Astrocyte (in vitro differentiated cells and primary cell): ENCODE measurements around the gene PBLD. TPM values are rescaled to one million over a fixed set of nuclear protein-coding genes. Genes with fewer than 3 reads are reported as not detected.
"Not testable (repeated sequence)": the region's sequence is repeated elsewhere in the genome, so short reads cannot be mapped to it uniquely, and the experiment has no call there.

ENCODE experiments used
- DNase-seq: peaks from one replicate; pipeline ENCODE4 v3.0.0-alpha.2; 2010; ENCODE audit warnings: low read depth
- FAIRE-seq: peaks from 2 replicates; lab custom pipeline; 2011; peaks lifted over from hg19 to GRCh38; lab: Jason Lieb, UNC
- H2AFZ ChIP-seq: 2 replicates; pipeline ENCODE4 v1.6.0; 2012; ENCODE audit warnings: low read depth, low read length, inconsistent platforms
- H3K27ac ChIP-seq: 2 replicates; pipeline ENCODE4 v1.5.1; 2011; ENCODE audit warnings: low read depth, low read length, inconsistent platforms
- H3K27me3 ChIP-seq: 2 replicates; pipeline ENCODE4 v1.6.0; 2011; ENCODE audit warnings: low read length, inconsistent platforms; ENCODE audit not compliant: insufficient read depth
- H3K36me3 ChIP-seq: 2 replicates; pipeline ENCODE4 v1.5.1; 2011; ENCODE audit warnings: low read length, inconsistent platforms; ENCODE audit not compliant: insufficient read depth
- H3K4me1 ChIP-seq: 2 replicates; pipeline ENCODE4 v1.5.1; 2011; ENCODE audit warnings: low read length, inconsistent platforms; ENCODE audit not compliant: insufficient read depth
- H3K4me2 ChIP-seq: 2 replicates; pipeline ENCODE4 v1.6.0; 2012; ENCODE audit warnings: low read length, inconsistent platforms
- H3K4me3 ChIP-seq: 2 replicates; pipeline ENCODE4 v1.5.1; 2011; ENCODE audit warnings: low read depth, mild to moderate bottlenecking, low read length, inconsistent platforms; ENCODE audit not compliant: insufficient read depth
- H3K79me2 ChIP-seq: 2 replicates; pipeline ENCODE4 v1.6.0; 2012; ENCODE audit warnings: mild to moderate bottlenecking, low read length, inconsistent platforms; ENCODE audit not compliant: insufficient read depth
- H3K9ac ChIP-seq: 2 replicates; pipeline ENCODE4 v1.6.0; 2012; ENCODE audit warnings: mild to moderate bottlenecking, low read length, inconsistent platforms
- H3K9me3 ChIP-seq: 2 replicates; pipeline ENCODE4 v1.5.1; 2012; ENCODE audit warnings: low read depth, mild to moderate bottlenecking, low read length, inconsistent platforms; ENCODE audit not compliant: insufficient read depth
- H4K20me1 ChIP-seq: 2 replicates; pipeline ENCODE4 v1.6.0; 2012; ENCODE audit warnings: low read length, inconsistent platforms; ENCODE audit not compliant: insufficient read depth
- H3K27ac Mint-ChIP-seq: one replicate; pipeline ENCODE4 v1.8.0; 2021; ENCODE audit warnings: mild to moderate bottlenecking, mixed read lengths; ENCODE audit not compliant: unreplicated experiment
- H3K27me3 Mint-ChIP-seq: one replicate; pipeline ENCODE4 v1.8.0; 2021; ENCODE audit warnings: low read depth, mixed read lengths; ENCODE audit not compliant: unreplicated experiment
- H3K36me3 Mint-ChIP-seq: one replicate; pipeline ENCODE4 v1.8.0; 2021; ENCODE audit warnings: low read depth, mixed read lengths; ENCODE audit not compliant: unreplicated experiment
- H3K4me1 Mint-ChIP-seq: one replicate; pipeline ENCODE4 v1.8.0; 2021; ENCODE audit warnings: low read depth, mixed read lengths; ENCODE audit not compliant: unreplicated experiment
- H3K4me3 Mint-ChIP-seq: one replicate; pipeline ENCODE4 v1.8.0; 2021; ENCODE audit warnings: mild to moderate bottlenecking, moderate library complexity, mixed read lengths; ENCODE audit not compliant: unreplicated experiment
- H3K9me3 Mint-ChIP-seq: one replicate; pipeline ENCODE4 v1.8.0; 2021; ENCODE audit warnings: mild to moderate bottlenecking, mixed read lengths; ENCODE audit not compliant: unreplicated experiment
- EZH2 ChIP-seq: IDR thresholded peaks from 2 replicates; pipeline ENCODE4 v1.6.1; 2012; ENCODE audit warnings: mild to moderate bottlenecking, low read length, inconsistent platforms; ENCODE audit not compliant: insufficient read depth
- total RNA-seq: library from RNA; stranded (reverse); gene quantifications from 2 replicates; pipeline ENCODE4 v1.2.1, GENCODE V29; 2021
- TF ChIP-seq, protein P1 (sequence below): IDR thresholded peaks from 2 replicates; pipeline ENCODE4 v1.5.1; 2011; ENCODE audit warnings: low read depth, mild to moderate bottlenecking, inconsistent platforms, low read length, moderate library complexity; ENCODE audit not compliant: insufficient read depth

PBLD gene
- total RNA-seq, 1 donor from 2014 or later = 6.1 TPM

DNA sequence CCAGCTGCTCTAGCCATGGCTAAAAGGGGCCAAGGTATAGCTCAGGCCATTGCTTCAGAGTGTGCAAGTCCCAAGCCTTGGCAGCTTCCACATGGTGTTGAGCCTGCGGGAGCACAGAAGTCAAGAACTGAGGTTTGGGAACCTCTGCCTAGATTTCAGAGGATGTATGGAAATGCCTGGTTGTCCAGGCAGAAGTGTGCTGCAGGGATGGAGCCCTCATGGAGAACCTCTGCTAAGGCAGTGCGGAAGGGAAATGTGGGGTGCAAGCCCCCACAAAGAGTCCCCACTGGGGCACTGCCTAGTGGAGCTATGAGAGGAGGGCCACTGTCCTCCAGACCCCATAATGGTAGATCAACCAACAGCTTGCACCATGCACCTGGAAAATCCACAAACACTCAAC is 54.9 kb downstream of the PBLD start:
- H3K79me2 ChIP-seq = not testable (repeated sequence)

DNA sequence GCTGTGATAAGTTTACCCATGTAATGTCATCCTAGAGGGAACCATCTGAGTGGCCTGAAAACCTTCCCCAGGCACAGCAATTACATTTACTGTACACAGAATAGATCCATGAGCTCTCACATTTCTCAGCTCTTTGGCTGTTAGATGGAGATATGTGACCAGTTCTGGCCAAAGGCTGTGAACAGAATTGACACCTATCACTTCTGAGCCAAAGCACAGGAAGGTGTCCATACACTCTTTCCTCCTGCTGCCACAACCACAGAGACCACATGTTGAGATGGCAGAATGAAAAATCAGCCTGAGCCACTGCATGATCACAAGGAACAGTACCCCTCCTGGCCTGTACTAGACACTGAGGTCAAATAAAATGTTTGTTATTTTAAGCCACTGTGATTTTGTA is 56.5 kb downstream of the PBLD start:
- Histone ChIP-seq H3K79me2 (no peaks in the 10 kb centered on the region), H4K20me1 (no peaks in the 10 kb centered on the region), H3K27me3 (no peaks in the 10 kb centered on the region), H3K9me3 (peaks cover 3% of the 10 kb centered on the region), H2AFZ (no peak overlapping the region), H3K4me2 (no peak overlapping the region), H3K27ac (no peak overlapping the region), H3K4me1 (no peaks in the 10 kb centered on the region), H3K9ac (no peak overlapping the region), H3K4me3 (no peak overlapping the region), H3K36me3 (no peaks in the 10 kb centered on the region)
- H3K27me3 Mint-ChIP-seq = no peaks in the 10 kb centered on the region
- no peaks in the 10 kb centered on the region for H3K4me1 Mint-ChIP-seq
- peaks cover 10% of the 10 kb centered on the region for H3K9me3 Mint-ChIP-seq
- TF ChIP-seq EZH2 = no peak
- TF ChIP-seq, protein P1, sequence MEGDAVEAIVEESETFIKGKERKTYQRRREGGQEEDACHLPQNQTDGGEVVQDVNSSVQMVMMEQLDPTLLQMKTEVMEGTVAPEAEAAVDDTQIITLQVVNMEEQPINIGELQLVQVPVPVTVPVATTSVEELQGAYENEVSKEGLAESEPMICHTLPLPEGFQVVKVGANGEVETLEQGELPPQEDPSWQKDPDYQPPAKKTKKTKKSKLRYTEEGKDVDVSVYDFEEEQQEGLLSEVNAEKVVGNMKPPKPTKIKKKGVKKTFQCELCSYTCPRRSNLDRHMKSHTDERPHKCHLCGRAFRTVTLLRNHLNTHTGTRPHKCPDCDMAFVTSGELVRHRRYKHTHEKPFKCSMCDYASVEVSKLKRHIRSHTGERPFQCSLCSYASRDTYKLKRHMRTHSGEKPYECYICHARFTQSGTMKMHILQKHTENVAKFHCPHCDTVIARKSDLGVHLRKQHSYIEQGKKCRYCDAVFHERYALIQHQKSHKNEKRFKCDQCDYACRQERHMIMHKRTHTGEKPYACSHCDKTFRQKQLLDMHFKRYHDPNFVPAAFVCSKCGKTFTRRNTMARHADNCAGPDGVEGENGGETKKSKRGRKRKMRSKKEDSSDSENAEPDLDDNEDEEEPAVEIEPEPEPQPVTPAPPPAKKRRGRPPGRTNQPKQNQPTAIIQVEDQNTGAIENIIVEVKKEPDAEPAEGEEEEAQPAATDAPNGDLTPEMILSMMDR = no peak
- H3K36me3 Mint-ChIP-seq = peaks cover 3% of the 10 kb centered on the region
- H3K27ac Mint-ChIP-seq = no peak overlapping the region
- no peak for DNase-seq
- FAIRE-seq = no peak
- H3K4me3 Mint-ChIP-seq = no peak overlapping the region

More for the DNA sequence above, 54.9 kb downstream of the PBLD start:
- H3K27me3 ChIP-seq, H3K9me3 ChIP-seq, H3K36me3 ChIP-seq, H3K4me2 ChIP-seq, H3K4me3 ChIP-seq, H4K20me1 ChIP-seq, H3K27ac ChIP-seq, FAIRE-seq, H3K27ac Mint-ChIP-seq, H3K9ac ChIP-seq, H3K4me1 ChIP-seq, H3K27me3 Mint-ChIP-seq, H3K4me1 Mint-ChIP-seq, H3K4me3 Mint-ChIP-seq, H3K36me3 Mint-ChIP-seq, H2AFZ ChIP-seq, DNase-seq: not testable (repeated sequence)
- H3K9me3 Mint-ChIP-seq = peaks cover 10% of the 10 kb centered on the region

DNA sequence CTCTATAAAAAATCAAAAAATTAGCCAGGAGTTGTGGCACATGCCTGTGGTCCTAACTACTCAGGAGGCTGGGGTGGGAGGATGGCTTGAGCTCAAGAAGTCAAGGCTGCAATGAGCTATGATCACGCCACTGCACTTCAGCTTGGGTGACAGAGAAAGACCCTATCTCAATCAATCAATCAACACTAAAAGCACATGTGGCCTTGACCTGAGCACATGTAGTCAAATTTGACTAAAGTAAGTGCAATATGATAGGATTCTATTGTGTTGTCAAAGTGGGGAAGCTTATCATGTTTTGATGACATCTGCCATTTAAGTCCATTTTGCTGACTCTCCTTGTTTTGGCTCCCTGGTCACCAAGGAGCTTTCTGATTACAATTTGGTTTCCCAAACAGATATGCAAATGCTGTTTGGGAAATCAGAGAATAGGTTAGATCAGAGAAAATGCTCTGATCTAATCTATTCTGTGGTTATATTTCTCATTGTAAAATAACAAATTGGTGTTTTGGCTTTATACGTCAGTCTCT is 57.1 kb downstream of the PBLD start:
- Mint-ChIP-seq H3K36me3 (peaks cover 3% of the 10 kb centered on the region), H3K4me1 (no peaks in the 10 kb centered on the region), H3K9me3 (peaks cover 10% of the 10 kb centered on the region), H3K27ac (no peak overlapping the region), H3K4me3 (no peak overlapping the region), H3K27me3 (no peaks in the 10 kb centered on the region)
- no peak overlapping the region for H2AFZ ChIP-seq
- no peak for DNase-seq
- H3K36me3 ChIP-seq = no peaks in the 10 kb centered on the region
- H3K9ac ChIP-seq = no peak overlapping the region
- no peaks in the 10 kb centered on the region for H4K20me1 ChIP-seq
- peaks cover 3% of the 10 kb centered on the region for H3K9me3 ChIP-seq
- H3K27me3 ChIP-seq = no peaks in the 10 kb centered on the region
- no peak for FAIRE-seq
- H3K79me2 ChIP-seq = no peaks in the 10 kb centered on the region
- no peak overlapping the region for H3K27ac ChIP-seq
- no peak overlapping the region for H3K4me2 ChIP-seq
- no peaks in the 10 kb centered on the region for H3K4me1 ChIP-seq
- H3K4me3 ChIP-seq = no peak overlapping the region
- TF ChIP-seq, protein P1 = no peak
- TF ChIP-seq EZH2 = no peak
